ENCODE results near the gene FOXD1.

FOXD1 gene

GRCh38 chr5:73448463-73449136 lies at the start of gene FOXD1:
Gene FOXD1, minus strand, starts transcription at chr5:73448777. Its CDS starts 415 bp downstream, at chr5:73448362.
- peak; percentile 72 for DNase-seq (ENCODE audit: low read depth)
- H3K4me3 ChIP-seq (ENCODE audit: low read depth, low read length) = peak within 1 kb of the TSS; percentile 60
- TF ChIP-seq CTCF (IDR thresholded peaks at IDR 0.05; ENCODE audit: insufficient read depth, low read depth, low read length, missing control alignments) = no peak

- no peak for DNase-seq (ENCODE audit: low read depth)
- TF ChIP-seq CTCF (IDR thresholded peaks at IDR 0.05; ENCODE audit: insufficient read depth, low read depth, low read length, missing control alignments) = no peak
- H3K4me3 ChIP-seq (ENCODE audit: low read depth, low read length) = peak overlapping the region; percentile 79
These were observed 49.0 kb upstream of the FOXD1 start for GRCh38 chr5:73497497-73498056.

DNA sequence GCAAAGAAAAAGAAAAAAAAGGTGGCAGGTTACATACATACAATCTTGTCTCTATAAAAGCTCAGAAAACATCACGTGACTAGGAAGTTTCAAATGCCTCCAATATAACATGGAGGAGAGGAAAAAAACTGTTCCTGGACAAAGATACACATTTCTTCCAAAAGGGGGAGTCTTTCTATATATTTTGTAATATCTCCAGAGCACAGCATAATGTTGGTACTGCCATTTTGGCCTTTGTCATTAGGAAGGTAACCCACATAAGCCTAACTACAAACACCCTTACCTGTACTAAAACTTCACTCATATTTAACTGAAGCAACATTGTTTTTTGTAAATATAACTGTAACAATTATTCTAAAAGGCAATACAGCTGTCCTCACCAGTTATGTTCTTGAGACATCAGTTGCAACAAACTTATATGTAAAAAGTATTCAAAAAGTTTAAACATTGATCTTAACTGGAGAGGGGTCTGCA lies 48.4 kb upstream of the FOXD1 start:
- H3K4me3 ChIP-seq (ENCODE audit: low read depth, low read length) = peak overlapping the region; percentile 79
- peak; percentile 22 for TF ChIP-seq CTCF (IDR thresholded peaks at IDR 0.05; ENCODE audit: insufficient read depth, low read depth, low read length, missing control alignments)
- DNase-seq (ENCODE audit: low read depth) = peak; percentile 39

GRCh38 chr5:73495772-73496335 lies 47.3 kb upstream of the FOXD1 start:
- H3K4me3 ChIP-seq (ENCODE audit: low read depth, low read length) = no peak overlapping the region
- no peak for TF ChIP-seq CTCF (IDR thresholded peaks at IDR 0.05; ENCODE audit: insufficient read depth, low read depth, low read length, missing control alignments)
- no peak for DNase-seq (ENCODE audit: low read depth)

DNA sequence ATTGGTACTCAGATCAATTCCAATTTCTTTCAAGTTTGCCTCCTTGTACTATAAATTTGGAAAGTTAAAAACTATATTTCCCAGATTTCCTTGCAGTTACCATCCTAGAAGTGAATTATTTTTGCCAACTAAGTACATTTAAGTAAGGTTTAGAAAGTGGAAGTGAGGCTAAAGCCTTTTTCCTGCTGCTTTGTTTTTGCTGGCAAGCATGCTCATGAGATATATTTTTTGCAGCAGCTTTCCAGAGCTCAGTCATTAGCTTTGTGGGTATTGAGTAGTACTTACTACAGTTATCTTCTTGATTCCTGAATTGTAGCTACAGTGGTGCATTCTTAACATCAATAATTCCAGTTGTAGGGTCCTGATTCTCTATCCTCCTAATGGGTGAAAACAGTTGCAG lies 46.1 kb upstream of the FOXD1 start:
- H3K4me3 ChIP-seq (ENCODE audit: low read depth, low read length) = no peak overlapping the region
- no peak for TF ChIP-seq CTCF (IDR thresholded peaks at IDR 0.05; ENCODE audit: insufficient read depth, low read depth, low read length, missing control alignments)
- DNase-seq (ENCODE audit: low read depth) = no peak

DNA sequence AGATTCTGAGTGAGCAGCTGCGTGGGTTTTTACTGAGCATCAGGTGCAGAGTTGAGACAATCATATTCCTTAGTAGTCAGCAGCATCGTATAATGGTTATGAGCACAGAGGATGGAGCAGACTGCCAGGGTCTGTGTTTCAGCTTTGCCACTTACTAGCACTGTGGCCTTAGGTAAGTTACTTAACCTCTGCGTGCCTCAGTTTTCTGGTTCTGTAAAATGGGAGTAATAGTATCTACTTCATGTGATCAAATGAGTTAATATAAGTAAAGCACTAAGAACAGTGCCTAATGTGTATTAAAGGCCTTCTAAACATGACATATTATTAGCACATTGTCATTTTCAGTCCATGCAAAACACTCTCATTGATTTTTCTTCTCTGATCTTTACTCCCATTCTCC lies 44.8 kb upstream of the FOXD1 start:
- no peak for DNase-seq (ENCODE audit: low read depth)
- H3K4me3 ChIP-seq (ENCODE audit: low read depth, low read length) = no peak overlapping the region
- TF ChIP-seq CTCF (IDR thresholded peaks at IDR 0.05; ENCODE audit: insufficient read depth, low read depth, low read length, missing control alignments) = no peak

Data from GM12865 (cell line).